GM12878 (cell line): ENCODE data around the gene DTD1. TPM values are rescaled to one million over a fixed set of nuclear protein-coding genes. Genes with fewer than 3 reads are reported as not detected.
A peak's percentile ranks its signal among the peaks of the same experiment; 100 is the strongest.

Experiments
- BCL11A ChIP-seq: IDR thresholded peaks from 2 replicates; pipeline ENCODE4 v1.6.1; 2011; ENCODE audit warnings: low read depth, low read length
- PKNOX1 ChIP-seq: fragments of 450-650 bp; IDR thresholded peaks from 2 replicates; pipeline ENCODE4 v1.6.1; 2016; ENCODE audit warnings: mild to moderate bottlenecking
- REST ChIP-seq: IDR thresholded peaks from 2 replicates; pipeline ENCODE4 v1.6.1; 2012; ENCODE audit warnings: mild to moderate bottlenecking, low read depth, low read length
- TBL1XR1 ChIP-seq: IDR thresholded peaks from 2 replicates; pipeline ENCODE4 v1.6.1; 2012; ENCODE audit warnings: low read depth, low read length, improper control_type of control experiment
- TCF12 ChIP-seq: IDR thresholded peaks from 2 replicates; pipeline ENCODE4 v1.6.1; 2011; ENCODE audit warnings: low read depth, mild to moderate bottlenecking, low read length
- polyA plus RNA-seq, 11 experiments: library from polyadenylated mRNA; depleted of rRNA in 4 of 11; unstranded in 6 of 11; stranded (reverse) in 5 of 11; fragments of >200 nt; fragmentation: Nextera tagmentation in 4 of 11; fragmentation: Illumina TruSeq in 1 of 11; extraction: Ambion mirVana in 4 of 11; extraction: Trizol in 1 of 11; gene quantifications; 1 replicate in 1 of 11; 2 replicates in 10 of 11; pipeline versions ENCODE4 v1.2.1 to v1.2.3, GENCODE V29; 2011 to 2016; ENCODE audit warnings: inconsistent platforms in 2 of 11, missing spikeins in 2 of 11, low read depth in 1 of 11
- total RNA-seq, 4 experiments: library from RNA; depleted of rRNA in 3 of 4; stranded (reverse); fragments of >200 nt in 3 of 4; fragmentation: Illumina TruSeq in 1 of 4; extraction: Trizol in 1 of 4; gene quantifications; 2 replicates each; pipeline versions ENCODE4 v1.2.1 to v1.2.3, GENCODE V29; 2013 to 2021
- TF ChIP-seq, protein P1 (sequence below), 3 experiments: IDR thresholded peaks in 2 of 3; conservative IDR thresholded peaks in 1 of 3; 2 replicates each; pipeline ENCODE4 v1.5.1; 2011; ENCODE audit warnings: low read depth in 3 of 3, low read length in 3 of 3, mild to moderate bottlenecking in 3 of 3, control low read depth in 2 of 3, moderate library complexity in 2 of 3, inconsistent platforms in 1 of 3, mixed read lengths in 1 of 3; ENCODE audit not compliant: control insufficient read depth in 2 of 3, insufficient read depth in 1 of 3; ENCODE audit errors: extremely low read depth in 1 of 3

The DTD1 gene
- total and polyA plus RNA-seq, 10 of the 15 experiments (the other 5 are each of a cell fraction or from before 2014, with no cell fraction given), result 24.3 to 99.8 (median 63.3) TPM

DNA sequence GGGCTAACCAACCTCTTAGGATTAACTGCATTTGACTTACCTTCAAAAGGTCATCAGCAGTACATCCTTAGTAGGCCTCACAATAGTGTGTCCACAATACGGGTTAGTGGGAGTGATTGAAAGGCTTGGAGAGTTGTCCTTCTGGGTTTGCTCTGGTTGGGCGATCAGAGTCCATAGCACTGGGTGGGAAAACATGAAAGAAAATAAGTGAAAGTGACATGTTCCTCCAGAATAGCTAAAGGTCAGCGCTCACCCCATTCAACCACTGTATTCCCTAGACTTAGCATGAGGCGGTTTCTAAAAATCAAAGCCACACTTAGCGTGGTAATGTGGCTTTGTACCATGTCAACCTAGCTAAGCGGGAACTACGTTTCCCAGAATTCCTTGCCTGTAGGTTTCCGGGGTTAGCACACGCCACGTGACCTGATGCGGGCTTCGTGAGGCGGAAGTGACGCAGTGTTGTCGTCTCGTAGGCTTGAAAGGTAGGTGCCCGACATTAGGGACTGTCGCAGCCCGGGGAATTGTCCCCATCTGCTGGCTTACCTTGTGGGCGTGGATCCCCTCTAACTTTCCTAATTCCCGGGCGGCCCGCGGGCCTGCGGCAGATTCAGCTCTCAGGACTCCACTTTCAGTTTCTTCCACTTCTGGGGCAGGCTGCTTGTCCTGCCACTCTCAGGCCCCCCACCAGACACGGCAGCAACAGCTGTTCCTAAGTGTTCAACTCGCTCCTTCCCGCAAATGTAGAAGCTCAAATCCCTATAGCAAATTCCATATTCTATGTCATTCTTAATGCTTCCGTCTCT, 206.0 kb downstream of the DTD1 start (continued):
- TF ChIP-seq PKNOX1, result peak; percentile 69
- TF ChIP-seq TCF12, result 0 out of 2 replicates have a peak, but pooled peaks have one; percentile 11
- 0 out of 2 replicates have a peak, but pooled peaks have one; percentile 19 for TF ChIP-seq TBL1XR1
- no peak for TF ChIP-seq BCL11A
- TF ChIP-seq REST, result no peak
- TF ChIP-seq, protein P1, sequence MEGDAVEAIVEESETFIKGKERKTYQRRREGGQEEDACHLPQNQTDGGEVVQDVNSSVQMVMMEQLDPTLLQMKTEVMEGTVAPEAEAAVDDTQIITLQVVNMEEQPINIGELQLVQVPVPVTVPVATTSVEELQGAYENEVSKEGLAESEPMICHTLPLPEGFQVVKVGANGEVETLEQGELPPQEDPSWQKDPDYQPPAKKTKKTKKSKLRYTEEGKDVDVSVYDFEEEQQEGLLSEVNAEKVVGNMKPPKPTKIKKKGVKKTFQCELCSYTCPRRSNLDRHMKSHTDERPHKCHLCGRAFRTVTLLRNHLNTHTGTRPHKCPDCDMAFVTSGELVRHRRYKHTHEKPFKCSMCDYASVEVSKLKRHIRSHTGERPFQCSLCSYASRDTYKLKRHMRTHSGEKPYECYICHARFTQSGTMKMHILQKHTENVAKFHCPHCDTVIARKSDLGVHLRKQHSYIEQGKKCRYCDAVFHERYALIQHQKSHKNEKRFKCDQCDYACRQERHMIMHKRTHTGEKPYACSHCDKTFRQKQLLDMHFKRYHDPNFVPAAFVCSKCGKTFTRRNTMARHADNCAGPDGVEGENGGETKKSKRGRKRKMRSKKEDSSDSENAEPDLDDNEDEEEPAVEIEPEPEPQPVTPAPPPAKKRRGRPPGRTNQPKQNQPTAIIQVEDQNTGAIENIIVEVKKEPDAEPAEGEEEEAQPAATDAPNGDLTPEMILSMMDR (IDR thresholded peaks at IDR 0.05 in 2 of 3, conservative IDR thresholded peaks at IDR 0.05 in 1 of 3; ENCODE audit: control insufficient read depth in 2 of 3, extremely low read depth in 1 of 3, insufficient read depth in 1 of 3, low read depth in 3 of 3, low read length in 3 of 3), result peak; percentile 4 to 41 (median 17); a peak in 4 of 6 replicates
